Body of pancreas (tissue), 4 donors: ENCODE results near the gene INPP5D. TPM values are rescaled to one million over a fixed set of nuclear protein-coding genes. Genes with fewer than 3 reads are reported as not detected.

Source experiments
- ATAC-seq: fragments of 150-250 bp; one replicate; pipeline ENCODE4 v1.9.1; 2016
- DNase-seq, 4 donors: peaks; one replicate each; pipeline ENCODE4 v3.0.0-alpha.2; 2019
- H3K27ac ChIP-seq, 4 donors: fragments of 200-600 bp; sonication (generic); 1 replicate in 3 of 4; 2 replicates in 1 of 4; pipeline versions ENCODE4 v1.5.1 to v1.6.1; 2016 to 2019; ENCODE audit warnings: mild to moderate bottlenecking in 1 of 4, mixed read lengths in 1 of 4, moderate library complexity in 1 of 4
- H3K27me3 ChIP-seq, 2 donors: fragments of 200-600 bp; sonication (generic); one replicate each; pipeline ENCODE4 v1.6.0; 2016; ENCODE audit warnings: mild to moderate bottlenecking in 1 of 2
- H3K36me3 ChIP-seq, 2 donors: fragments of 200-600 bp; sonication (generic); replicated peaks in 1 of 2; 2 replicates each; pipeline ENCODE4 v1.5.1; 2016; ENCODE audit warnings: low read depth in 2 of 2; ENCODE audit not compliant: insufficient read depth in 1 of 2
- H3K4me1 ChIP-seq: fragments of 200-600 bp; sonication (generic); one replicate; pipeline ENCODE4 v1.6.0; 2016
- H3K4me3 ChIP-seq, 2 donors: fragments of 200-600 bp; sonication (generic); 1 replicate in 1 of 2; 2 replicates in 1 of 2; pipeline ENCODE4 v1.5.1; 2016 to 2019
- H3K9me3 ChIP-seq, 3 donors: fragments of 200-600 bp; sonication (generic); 1 replicate in 2 of 3; 2 replicates in 1 of 3; pipeline ENCODE4 v1.5.1; 2016
- POLR2A ChIP-seq, 3 donors: fragments of 450-650 bp; IDR thresholded peaks; one replicate each; pipeline ENCODE4 v1.6.1; 2016; ENCODE audit warnings: antibody characterized with exemption in 3 of 3, mild to moderate bottlenecking in 2 of 3
- WGBS, 2 donors: methylation state at CpG; one replicate each; pipeline ENCODE4 v1.1.5; 2017; 5-methylcytosine and 5-hydroxymethylcytosine counted together
- intact Hi-C: fragments of 100-400 bp; cut with DNase I; formaldehyde crosslinking; loops from one replicate; pipeline ENCODE4 v1.15.1; 2023
- total RNA-seq, 2 donors: library from RNA; depleted of rRNA; stranded (reverse); fragments of >200 nt; gene quantifications; one replicate each; pipeline ENCODE4 v1.1.0, GENCODE V29; 2016
- TF ChIP-seq, protein P1 (sequence below), 7 experiments: fragments of 450-650 bp in 4 of 7; fragments of 200-600 bp in 3 of 7; sonication (generic) in 3 of 7; IDR thresholded peaks; one replicate each; pipeline ENCODE4 v1.5.1; 2016 to 2019; ENCODE audit warnings: antibody characterized with exemption in 7 of 7

INPP5D gene
- total RNA-seq, 2 donors from 2014 or later: 0.99 to 8.8 TPM

DNA sequence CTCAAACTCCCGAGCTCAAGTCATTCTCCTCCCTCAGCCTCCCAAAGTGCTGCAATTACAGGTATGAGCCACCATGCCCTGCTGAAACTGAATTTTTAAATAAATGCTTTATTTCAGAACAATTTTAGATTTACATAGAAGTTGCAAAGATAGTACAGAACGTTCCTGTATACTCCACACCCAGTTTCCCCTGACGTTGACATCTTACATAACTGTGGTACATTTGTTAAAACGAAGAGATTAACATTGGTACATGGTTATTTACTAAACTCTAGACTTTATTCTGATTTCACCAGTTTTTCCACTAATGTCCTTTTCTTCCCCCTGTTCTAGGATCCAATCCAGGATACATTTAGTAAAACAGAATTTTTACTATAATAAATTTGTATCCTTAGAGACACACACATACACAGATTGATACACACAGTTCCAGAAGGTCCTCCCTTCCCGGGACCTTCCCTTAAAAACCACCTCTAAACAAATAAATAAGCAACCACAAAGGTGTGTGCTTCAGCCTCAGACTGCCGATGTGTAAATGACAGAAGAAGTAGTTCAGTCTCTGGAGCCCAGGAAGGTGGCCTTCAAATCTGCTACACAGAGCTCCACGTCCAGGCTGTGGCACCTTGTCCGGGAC, 20.8 kb upstream of the INPP5D start:
- no peaks in the 10 kb centered on the region for H3K9me3 ChIP-seq
- ATAC-seq (no peak), DNase-seq (no peak)
- WGBS, 2 donors: 68 to 70% methylated on average over 7 to 8 of the region's 8 CpGs
- H3K36me3 ChIP-seq: no peaks in the 10 kb centered on the region
- TF ChIP-seq, protein P1, sequence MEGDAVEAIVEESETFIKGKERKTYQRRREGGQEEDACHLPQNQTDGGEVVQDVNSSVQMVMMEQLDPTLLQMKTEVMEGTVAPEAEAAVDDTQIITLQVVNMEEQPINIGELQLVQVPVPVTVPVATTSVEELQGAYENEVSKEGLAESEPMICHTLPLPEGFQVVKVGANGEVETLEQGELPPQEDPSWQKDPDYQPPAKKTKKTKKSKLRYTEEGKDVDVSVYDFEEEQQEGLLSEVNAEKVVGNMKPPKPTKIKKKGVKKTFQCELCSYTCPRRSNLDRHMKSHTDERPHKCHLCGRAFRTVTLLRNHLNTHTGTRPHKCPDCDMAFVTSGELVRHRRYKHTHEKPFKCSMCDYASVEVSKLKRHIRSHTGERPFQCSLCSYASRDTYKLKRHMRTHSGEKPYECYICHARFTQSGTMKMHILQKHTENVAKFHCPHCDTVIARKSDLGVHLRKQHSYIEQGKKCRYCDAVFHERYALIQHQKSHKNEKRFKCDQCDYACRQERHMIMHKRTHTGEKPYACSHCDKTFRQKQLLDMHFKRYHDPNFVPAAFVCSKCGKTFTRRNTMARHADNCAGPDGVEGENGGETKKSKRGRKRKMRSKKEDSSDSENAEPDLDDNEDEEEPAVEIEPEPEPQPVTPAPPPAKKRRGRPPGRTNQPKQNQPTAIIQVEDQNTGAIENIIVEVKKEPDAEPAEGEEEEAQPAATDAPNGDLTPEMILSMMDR (IDR thresholded peaks at IDR 0.05): no peak
- no peak for TF ChIP-seq POLR2A (IDR thresholded peaks at IDR 0.05)
- no peak overlapping the region for H3K4me3 ChIP-seq
- H3K27ac ChIP-seq: no peak overlapping the region
- no peaks in the 10 kb centered on the region for H3K27me3 ChIP-seq
- intact Hi-C loops: loop anchor here (10.0 kb wide), 1 partner anchor 155 kb away; no protein-coding TSS in a partner anchor
- no peaks in the 10 kb centered on the region for H3K4me1 ChIP-seq

DNA sequence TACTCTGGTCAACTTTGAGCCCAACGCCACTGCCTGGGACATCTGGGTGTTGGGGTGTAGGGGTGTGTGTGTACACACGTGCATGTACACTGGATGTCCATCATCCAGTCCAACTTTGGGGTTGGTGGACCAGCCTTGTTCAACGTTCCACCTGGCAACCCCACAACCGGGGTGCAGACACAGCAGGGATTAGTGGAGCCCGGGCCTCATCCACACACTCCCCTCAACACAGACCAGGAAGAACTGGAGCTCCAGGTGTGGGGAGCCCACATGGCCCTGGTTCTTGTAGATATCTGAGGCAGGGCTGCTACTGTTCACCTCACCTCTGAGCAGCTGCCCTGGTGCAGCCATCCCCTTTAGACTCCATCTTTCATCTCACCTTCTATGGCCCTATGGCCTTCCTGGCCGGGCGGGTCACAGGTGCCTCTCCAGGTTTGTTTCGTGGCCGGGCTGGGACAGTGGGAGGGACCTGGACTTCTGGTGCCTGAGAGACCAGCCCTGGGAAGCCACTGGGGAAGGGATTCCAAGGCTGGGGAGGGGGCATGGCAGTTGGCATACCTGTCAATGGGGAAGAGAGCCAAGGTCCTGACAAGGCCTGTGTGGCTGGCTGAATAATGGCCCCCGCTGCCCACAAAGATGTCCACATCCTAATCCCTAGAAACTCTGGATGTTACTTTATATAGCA, 20.2 kb upstream of the INPP5D start:
- ATAC-seq (no peak), DNase-seq (no peak)
- TF ChIP-seq, protein P1 (IDR thresholded peaks at IDR 0.05): no peak
- no peak for TF ChIP-seq POLR2A (IDR thresholded peaks at IDR 0.05)
- Histone ChIP-seq H3K36me3 (no peaks in the 10 kb centered on the region), H3K27ac (no peak overlapping the region), H3K9me3 (no peaks in the 10 kb centered on the region), H3K4me3 (no peak overlapping the region), H3K27me3 (no peaks in the 10 kb centered on the region), H3K4me1 (no peaks in the 10 kb centered on the region)
- intact Hi-C loops: loop anchor here (10.0 kb wide), 1 partner anchor 155 kb away; no protein-coding TSS in a partner anchor
- 72 to 96% methylated on average over 4 to 10 of the region's 10 CpGs for WGBS, 2 donors

- H3K4me3 ChIP-seq: no peak overlapping the region
- TF ChIP-seq, protein P1 (IDR thresholded peaks at IDR 0.05): no peak
- no peak for TF ChIP-seq POLR2A (IDR thresholded peaks at IDR 0.05)
- ATAC-seq (no peak), DNase-seq (no peak)
- intact Hi-C loops: no loop called here
- WGBS, 2 donors: 76 to 83% methylated on average over 4 of the region's 4 CpGs
- H3K27me3 ChIP-seq: no peaks in the 10 kb centered on the region
- H3K4me1 ChIP-seq: no peaks in the 10 kb centered on the region
- H3K9me3 ChIP-seq: no peaks in the 10 kb centered on the region
- H3K36me3 ChIP-seq: no peaks in the 10 kb centered on the region
- H3K27ac ChIP-seq: no peak overlapping the region
These were observed 19.6 kb upstream of the INPP5D start for GRCh38 chr2:233040571-233040970.

- WGBS, 2 donors: 57 to 59% methylated on average over 10 of the region's 10 CpGs
- intact Hi-C loops: no loop called here
- Histone ChIP-seq H3K4me1 (no peaks in the 10 kb centered on the region), H3K27ac (no peak overlapping the region), H3K36me3 (no peaks in the 10 kb centered on the region), H3K4me3 (no peak overlapping the region), H3K27me3 (no peaks in the 10 kb centered on the region), H3K9me3 (no peaks in the 10 kb centered on the region)
- no peak for TF ChIP-seq POLR2A (IDR thresholded peaks at IDR 0.05)
- TF ChIP-seq, protein P1 (IDR thresholded peaks at IDR 0.05): no peak
- DNase-seq: no peak
- ATAC-seq: no peak
These were observed 18.3 kb upstream of the INPP5D start for GRCh38 chr2:233041722-233042323.
